GM21423 (cell line): ENCODE results near the gene GRK7.
"Not testable (repeated sequence)": the region's sequence is repeated elsewhere in the genome, so short reads cannot be mapped to it uniquely, and the experiment has no call there.

Experiments used
- ATAC-seq: cut with Tn5 transposase; IDR thresholded peaks from one replicate; pipeline ENCODE4 v1.9.1; 2021; ENCODE audit warnings: mild to moderate bottlenecking, moderate library complexity; ENCODE audit not compliant: unreplicated experiment

The GRK7 gene

DNA sequence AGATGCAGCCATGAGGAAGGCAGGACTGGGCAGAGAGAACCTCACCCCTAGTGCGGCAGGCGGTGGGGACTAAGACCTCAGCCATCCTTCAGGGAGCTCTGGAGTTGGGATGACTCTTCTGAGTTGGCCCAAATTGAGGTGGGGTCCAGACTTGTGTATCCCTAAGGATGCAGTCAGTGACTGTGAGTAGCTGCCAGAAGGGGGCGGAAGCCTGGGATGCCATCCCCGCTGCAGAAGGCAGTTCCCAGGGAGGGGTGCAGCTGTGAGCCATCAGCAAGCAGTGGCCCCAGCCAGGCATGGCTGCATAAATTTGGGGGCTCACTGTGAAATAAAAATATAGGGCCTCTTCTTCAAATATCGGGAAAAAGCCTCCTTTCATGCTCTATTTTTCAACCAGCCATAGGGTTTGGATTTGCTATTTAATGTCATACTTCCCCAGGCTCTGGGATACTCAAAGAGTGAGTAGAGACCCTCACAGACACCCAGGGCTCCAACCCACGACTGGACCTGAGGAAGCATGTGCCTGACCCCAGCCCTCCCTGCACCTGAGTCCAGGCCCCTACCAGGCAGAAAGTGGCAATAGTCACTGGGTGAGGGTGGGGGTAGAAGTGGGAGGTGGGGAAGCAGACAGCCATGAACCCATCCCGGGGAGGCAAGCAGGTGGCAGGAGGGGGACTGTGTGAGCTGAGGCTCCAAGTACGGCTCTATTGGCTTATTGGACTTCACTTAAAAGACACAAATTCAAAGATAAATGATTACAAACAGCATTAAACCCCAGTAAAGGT lies 30.5 kb downstream of the GRK7 start:
- ATAC-seq, result no peak

DNA sequence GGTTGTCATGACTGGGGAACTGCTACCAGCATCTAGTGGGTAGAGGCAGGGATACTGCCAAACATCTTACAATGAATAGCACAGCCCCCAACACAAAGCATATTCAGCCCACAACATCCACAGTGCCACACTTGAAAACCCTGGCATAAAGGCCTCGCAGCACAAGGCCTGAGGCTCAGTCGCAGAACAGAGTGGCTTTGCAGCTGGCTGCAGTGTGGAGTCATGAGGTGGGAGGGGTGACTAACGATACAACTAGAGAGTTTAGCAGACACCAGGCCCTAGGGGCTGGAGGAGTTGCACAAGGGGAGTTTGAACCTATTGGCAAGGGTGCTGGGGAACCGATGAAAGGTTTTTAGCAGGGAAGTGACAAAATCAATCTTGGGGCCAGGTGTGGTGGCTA lies 32.1 kb downstream of the GRK7 start:
- ATAC-seq, result no peak

DNA sequence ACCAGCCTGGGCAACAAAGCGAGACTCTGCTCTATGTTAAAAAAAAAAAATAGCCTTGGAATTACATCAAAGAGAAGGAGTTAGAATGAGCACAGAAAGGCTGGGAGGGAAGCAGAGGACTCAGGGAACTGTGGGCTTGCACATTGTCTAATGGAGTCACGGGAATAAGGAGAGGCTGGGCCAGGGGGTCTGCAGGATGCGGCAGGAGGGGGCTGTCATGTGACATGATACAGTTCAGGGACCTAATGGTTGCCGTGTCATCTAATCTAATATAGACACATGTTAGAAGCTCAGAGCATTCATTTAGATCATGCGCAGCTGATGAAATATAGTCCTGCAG lies 32.5 kb downstream of the GRK7 start:
- no peak for ATAC-seq

DNA sequence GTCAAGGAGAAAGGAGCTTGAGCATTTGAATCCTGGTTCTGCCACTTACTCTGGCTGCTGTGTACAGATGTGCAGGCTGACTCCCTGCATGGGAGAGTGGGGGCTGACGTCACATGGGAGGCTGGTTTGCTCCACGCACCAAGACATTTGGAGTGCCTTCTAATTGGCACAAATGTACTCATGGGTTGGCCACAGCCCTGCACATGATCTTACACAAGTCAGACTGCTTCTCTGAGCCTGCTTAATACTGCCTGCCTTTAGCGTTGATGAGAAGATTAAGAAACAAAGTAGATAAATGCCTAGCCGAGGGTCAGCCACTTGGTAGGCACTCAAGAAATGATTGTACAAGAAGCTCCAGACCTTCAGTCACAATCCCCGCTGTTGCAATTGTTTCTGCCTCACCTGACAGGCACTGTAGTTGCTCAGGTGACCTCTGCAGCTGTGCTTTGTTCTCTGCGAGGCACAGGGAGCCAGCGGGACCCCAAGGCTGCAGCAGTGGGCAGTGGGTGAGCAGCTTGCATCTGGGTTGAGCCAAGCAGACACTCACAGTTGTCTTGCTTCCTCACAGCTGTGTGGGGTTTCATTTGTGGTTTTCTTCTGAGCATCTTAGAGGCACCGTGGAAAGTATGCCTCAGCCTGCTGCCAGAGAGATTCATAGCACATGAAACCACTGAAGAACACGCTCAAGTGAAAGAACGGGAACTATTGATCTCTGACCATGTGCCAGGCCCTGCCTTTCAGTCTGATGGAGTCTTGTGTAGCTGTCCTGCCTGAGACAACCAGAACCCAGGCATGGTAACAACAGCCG lies 33.1 kb downstream of the GRK7 start:
- peak; percentile 92 for ATAC-seq

DNA sequence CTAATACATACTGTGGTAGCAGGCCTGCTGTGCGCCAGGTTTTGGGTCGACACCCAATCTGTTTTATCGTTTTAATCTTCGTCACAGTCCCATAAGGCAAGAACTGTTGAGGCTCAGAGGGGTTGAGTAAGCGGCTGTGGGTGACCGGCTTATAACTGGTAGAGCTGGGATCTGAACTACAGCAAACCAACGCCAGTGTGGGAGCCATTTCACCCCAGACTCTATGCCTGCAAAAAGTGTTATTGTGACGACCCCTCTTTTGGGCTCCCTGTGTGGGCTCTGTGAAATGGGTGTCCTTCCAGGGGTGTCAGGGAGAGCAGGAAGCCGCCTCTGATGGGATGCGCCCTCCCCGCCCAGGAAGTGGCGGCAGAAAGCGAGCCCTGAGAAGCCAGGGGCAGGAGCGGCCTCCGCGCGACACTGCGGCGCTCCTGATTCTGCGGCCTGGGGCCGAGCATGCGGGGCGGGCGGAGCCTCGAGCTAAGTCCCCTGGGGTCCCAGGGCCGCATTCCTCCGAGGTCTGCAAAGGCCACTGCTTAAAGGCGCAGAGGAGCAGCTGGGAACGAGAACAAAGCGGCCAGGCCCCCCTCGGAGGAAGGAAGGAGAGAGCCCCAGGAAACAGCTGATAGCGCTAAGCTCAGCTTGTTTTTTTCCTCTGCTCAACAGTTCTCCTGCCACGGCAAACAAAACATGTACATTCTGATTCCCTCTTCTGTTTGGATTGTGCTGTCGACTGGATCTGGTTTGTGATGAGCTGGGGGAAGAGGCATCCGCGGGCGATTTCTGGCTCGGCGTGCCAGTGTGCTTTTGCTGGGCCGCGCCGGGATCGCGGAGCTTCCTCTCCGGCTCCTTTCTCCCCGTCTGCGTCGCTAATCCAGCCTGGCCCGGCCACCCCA lies 33.9 kb downstream of the GRK7 start:
- peak; percentile 17 for ATAC-seq

DNA sequence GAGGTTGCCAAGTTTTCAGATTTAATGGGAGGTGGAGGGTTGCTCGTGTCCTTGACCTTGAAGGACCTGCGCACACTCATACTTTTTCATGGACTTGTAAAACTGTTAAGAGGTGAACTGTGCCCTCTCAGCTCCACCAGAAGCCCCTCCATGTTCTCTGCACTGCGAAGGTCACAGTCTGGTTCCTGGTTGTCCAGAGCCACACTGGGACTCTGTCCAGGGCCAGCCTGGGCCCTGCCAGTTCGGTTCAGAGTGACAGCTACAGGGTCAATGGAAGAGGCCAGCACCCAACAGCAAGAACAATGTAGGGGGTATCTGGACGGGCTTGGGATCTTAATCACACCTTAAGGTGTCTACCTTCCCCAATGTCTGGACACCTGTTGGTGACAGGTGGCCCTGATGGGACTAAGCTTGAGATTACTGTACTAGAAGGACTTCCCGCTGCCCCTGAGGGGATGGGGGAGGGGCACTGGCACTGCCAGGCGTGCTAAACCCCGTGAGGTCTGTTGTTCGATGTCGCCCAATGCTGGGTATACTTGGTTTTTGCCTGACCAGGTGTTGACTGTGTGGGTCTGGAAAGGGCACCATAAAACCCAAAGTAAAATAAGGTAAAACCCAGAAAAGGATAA lies 34.7 kb downstream of the GRK7 start:
- no peak for ATAC-seq

DNA sequence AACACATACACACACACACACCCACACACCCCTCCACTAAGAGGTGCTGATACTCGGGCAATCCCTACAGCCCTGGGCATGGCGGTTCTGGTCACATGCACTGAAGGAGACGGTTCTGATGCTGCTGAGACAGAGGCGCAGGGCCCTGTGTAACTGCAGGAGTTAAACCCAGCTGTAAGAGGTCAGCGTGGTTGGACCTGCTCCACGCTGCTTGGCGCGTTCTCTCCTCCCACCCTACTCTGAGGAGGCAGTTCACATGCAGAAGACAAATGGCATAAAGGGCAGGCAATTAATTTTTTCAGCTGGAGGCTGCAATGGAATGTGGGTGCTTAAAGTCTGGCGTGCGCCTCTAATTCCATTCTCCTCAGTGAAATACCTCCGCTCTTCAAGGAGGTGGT lies 35.2 kb downstream of the GRK7 start:
- no peak for ATAC-seq

DNA sequence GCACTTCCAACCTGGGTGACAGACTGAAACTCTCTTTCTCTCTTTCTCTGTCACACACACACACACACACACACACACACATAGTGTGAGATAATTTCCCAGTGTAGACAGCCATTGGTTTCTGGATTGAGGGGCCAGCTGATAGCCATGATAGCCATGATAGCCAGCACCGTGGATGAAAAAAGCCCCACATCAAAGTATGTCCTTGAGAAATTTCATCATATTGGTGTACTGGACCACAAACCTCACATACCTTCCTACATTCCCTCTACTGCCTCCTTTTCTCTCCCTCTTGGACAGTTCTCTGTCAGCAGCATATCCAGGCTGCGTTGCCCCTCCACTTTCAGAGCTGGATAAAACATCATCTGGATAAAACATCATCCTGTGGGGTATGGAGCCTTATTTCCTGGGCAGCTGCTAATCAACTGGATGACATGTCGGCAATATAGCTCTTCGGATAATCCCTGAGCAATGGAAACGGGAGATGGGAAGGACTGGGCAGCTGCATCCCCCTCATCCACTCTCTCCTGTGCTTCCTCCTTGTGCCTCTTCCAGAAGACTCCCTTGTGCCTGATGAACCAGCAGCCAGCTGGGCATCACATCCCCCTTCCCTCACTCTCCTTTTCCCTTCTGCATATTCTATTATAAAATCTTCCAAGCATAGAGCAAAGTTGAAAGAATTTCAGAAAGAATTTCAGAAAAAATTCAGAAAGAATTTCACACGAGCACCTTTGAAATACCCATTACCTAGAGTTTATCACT lies 39.3 kb downstream of the GRK7 start:
- no peak for ATAC-seq

DNA sequence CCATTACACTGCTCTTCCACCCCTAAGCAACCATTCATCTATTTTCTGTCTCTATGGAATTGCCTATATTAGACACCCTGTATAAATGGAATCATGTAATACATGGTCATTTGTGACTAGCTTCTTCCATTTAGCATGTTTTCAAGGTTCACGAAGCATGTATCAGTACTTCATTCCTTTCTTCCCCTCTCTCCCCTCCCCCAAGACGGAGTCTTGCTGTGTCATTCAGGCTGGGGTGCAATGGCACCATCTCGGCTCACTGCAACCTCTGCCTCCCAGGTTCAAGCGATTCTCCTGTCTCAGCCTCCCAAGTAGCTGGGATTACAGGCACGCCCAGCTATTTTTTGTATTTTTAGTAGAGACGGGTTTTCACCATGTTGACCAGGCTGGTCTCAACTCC lies 40.3 kb downstream of the GRK7 start:
- ATAC-seq, result not testable (repeated sequence)

DNA sequence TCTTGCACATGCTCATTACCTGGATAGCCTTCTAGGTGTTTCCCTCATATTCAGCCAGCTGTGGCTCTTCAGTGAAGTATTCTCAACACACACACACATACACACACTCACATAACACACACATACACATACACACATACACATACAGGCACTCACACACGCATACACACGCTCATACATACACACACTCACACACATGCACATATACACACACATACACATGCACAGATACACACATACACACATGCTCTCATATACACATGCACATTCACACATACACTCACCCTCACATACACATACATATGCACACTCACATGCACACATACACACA lies 41.2 kb downstream of the GRK7 start:
- no peak for ATAC-seq

DNA sequence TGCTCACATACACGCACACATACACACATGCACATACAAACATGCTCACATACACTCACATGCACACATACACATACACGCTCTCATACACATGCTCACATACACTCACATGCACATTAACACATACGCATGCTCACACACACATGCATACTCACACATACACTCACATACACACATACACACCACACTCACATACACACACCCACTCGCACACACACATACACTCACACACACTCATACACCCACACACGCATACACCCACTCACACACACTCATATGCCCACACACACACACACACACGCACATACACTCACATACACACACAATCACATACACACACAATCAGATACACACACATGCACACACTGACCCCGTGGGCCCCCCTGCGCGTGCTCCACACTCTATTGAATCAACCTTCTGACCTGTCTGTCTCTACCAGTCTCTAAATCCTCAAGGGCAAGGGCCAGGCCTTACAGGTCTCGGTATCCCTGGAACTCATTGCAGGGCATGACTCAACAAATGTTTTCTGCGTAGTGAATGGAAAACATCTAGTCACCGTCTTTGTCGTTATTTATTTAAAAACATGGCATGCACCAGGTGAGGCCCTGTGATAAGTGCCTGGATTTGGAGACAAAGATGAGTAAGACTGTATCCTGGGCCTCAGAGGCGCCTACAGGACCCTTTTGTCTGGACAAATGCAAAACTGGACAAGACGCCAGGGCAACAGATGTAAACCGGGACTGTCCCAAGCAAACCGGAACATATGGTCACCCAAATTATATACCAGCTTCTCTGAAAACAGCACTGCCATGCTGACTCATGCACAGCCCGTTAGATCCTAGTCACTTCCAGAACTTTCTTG lies 41.8 kb downstream of the GRK7 start:
- no peak for ATAC-seq

DNA sequence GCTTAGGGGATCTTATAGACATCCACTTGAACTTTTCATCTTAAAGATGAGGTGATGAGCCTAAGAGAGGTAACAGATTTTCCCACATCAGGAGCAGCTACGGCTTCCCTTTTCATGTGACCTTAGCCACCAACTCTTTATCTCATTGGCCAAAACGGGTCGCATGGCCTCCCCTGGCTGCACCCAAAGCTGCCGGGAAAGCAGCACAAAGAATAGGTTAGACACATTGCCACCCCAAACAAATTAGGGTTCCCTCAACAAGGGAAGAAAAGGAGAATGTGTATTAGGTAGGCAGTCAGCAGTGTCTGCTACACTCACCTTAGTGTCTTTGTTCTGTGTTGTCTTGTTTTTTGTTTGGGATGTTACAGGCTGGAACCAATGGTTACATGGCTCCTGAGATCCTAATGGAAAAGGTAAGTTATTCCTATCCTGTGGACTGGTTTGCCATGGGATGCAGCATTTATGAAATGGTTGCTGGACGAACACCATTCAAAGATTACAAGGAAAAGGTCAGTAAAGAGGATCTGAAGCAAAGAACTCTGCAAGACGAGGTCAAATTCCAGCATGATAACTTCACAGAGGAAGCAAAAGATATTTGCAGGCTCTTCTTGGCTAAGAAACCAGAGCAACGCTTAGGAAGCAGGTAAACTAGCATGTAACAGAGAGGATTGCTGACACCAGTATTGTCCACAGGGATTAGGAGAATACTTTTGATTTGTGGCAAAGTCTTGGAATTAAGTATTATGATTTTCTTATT lies 44.2 kb downstream of the GRK7 start:
- no peak for ATAC-seq

DNA sequence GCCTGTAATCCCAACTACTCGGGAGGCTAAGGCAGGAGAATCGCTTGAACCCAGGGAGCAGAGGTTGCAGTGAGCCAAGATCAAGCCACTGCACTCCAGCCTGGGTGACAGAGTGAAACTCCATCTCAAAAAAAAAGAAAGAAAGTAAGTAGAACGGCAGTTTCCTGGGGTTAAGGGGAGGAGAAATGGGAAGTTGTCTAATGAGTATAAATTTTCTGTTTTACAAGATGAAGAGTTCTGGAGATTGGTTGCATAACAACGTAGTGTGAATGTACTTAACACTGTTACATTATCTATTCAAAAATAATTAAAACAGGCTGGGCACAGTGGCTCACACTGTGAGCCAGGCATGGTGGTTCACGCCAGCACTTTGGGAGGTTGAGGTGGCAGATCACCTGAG lies 45.4 kb downstream of the GRK7 start:
- ATAC-seq, result no peak

DNA sequence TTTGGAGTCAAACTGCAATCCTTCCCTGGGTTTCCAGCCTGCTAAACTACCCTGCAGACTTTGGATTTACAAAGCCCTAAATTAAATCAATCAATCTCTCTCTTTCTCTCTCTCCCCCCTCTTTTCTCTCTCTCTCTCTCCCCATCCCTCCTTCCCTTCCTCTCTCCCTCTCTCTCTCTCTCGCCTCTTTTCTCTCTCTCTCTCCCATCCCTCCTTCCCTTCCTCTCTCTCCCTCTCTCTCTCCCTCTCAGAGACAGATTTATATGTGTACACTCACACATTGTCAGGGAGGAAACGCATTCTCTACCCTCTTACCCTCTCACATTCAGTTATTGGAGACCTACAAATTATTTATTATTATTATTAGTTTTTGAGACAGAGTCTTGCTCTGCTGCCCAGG lies 47.0 kb downstream of the GRK7 start:
- ATAC-seq, result no peak

DNA sequence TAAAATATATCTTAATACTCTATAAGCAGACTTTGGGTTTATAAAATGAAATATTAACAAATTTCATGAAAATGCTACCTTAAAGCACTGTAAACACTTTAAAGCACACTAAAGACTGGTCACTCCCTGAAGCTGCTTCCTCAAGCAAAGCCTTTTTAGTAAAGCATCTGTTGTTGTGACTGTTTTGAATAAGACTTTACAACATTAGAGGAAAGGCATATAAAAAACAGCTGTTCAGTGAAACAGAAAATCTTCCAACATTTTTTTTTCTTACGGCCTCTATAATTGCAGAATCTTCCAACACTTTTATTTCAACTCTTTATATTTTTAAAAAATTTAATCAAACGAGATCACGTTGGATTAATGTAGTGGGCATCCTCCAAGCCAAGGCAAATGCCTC lies 48.1 kb downstream of the GRK7 start:
- ATAC-seq, result no peak

DNA sequence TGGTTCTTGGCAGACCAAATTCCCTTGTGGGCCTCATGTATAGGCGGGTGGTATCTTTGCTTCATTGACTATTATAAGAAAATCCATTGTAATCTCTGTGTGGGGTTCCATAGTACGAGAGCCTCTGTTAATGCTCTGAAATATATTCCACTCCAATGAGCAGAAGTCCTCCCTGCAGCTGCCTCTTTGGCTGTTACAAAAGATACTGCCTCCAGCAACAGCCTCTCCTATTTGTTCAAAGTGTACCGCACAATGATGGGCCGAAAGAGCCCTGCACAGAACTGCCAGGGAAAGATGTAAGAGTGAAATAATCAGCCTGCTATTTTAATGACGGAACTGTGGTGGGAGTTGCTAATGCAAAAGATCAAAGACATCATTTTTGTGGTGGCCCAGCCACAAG lies 48.9 kb downstream of the GRK7 start:
- no peak for ATAC-seq

DNA sequence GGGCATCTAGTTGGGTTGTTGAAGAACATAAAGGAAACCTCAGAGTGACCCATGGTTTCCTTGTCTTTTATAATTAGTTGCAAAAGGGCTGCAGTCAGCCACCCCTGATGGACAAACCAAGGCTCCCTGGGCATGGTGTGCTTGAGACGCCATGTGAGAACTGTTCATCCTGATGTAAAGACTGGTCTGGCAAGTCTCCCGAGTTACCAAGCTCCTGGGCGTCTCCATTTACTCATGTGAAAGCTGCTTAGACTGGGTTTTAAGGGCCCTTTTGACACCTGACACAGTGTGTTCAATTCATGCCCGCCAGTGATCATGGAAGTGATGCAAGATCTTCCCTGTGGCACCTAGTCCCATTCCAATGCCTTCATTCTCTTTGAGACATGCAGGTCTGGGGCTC lies 49.4 kb downstream of the GRK7 start:
- ATAC-seq, result no peak
